ENCODE data around the gene MAPKAP1.

DNA sequence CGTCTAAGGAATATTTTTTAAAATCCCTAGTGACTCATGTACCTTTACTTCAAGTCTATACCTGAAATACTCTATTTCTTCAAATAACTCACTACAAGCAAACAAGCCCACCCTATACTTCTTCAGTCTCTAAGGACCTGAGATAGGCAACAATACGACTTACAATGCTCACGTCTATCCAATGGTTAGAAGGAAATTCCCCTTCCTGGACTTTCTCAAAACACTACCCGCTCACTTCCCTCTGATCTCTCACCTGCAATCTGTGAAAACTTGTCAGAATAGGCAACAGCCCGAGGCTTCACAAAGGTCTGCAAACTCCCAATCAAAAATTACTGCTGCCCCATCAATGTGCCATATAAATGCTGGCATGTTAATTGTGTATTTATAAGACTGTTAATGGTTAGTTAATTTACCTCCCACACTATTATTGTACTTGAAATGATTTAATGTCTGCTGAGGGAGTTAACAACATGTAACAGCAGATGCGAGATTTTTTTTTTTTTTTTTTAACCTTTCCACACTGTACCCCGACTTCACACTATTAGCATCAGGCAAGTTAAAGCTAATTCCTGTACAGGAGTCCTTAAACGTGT, 27.3 kb downstream of the MAPKAP1 start:
- TF ChIP-seq EZH2phosphoT487 (IDR thresholded peaks at IDR 0.05; ENCODE audit: borderline replicate concordance, low read depth, low read length), result no peak
- TF ChIP-seq, protein P1, sequence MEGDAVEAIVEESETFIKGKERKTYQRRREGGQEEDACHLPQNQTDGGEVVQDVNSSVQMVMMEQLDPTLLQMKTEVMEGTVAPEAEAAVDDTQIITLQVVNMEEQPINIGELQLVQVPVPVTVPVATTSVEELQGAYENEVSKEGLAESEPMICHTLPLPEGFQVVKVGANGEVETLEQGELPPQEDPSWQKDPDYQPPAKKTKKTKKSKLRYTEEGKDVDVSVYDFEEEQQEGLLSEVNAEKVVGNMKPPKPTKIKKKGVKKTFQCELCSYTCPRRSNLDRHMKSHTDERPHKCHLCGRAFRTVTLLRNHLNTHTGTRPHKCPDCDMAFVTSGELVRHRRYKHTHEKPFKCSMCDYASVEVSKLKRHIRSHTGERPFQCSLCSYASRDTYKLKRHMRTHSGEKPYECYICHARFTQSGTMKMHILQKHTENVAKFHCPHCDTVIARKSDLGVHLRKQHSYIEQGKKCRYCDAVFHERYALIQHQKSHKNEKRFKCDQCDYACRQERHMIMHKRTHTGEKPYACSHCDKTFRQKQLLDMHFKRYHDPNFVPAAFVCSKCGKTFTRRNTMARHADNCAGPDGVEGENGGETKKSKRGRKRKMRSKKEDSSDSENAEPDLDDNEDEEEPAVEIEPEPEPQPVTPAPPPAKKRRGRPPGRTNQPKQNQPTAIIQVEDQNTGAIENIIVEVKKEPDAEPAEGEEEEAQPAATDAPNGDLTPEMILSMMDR (conservative IDR thresholded peaks at IDR 0.05; ENCODE audit: low read length), result no peak
